Measurements from ENCODE around the gene NDRG2. TPM values are rescaled to one million over a fixed set of nuclear protein-coding genes. Genes with fewer than 3 reads are reported as not detected.

The NDRG2 gene
- total RNA-seq, 1 donor from 2014 or later, result 2.1 TPM

GRCh38 chr14:21029917-21030316 lies 5.1 kb upstream of the NDRG2 start, which contains the start of gene TPPP2:
TPPP2 (plus strand) TSS chr14:21030217; CDS start chr14:21030582, 365 bp downstream.
- H3K36me3 Mint-ChIP-seq (ENCODE audit: low read depth), result peaks cover 2% of the 10 kb centered on the region
- TF ChIP-seq CTCF (IDR thresholded peaks at IDR 0.05), result no peak
- ChIA-PET CTCF (no interaction called here), POLR2A (no interaction called here)
- no peaks in the 10 kb centered on the region for H3K9me3 Mint-ChIP-seq
- H3K4me1 Mint-ChIP-seq, result peaks cover 3% of the 10 kb centered on the region
- H3K27ac Mint-ChIP-seq, result no peak within 1 kb of the TSS
- no peak for ATAC-seq (ENCODE audit: low read depth)
- no peak for DNase-seq
- H3K4me3 Mint-ChIP-seq, result no peak within 1 kb of the TSS
- intact Hi-C loops (cut with micrococcal nuclease), result no loop called here
- H3K27me3 Mint-ChIP-seq, result peaks cover 8% of the 10 kb centered on the region

GRCh38 chr14:21026988-21027315 lies 2.1 kb upstream of the NDRG2 start:
- Mint-ChIP-seq H3K27me3 (peaks cover 19% of the 10 kb centered on the region), H3K9me3 (no peaks in the 10 kb centered on the region), H3K4me3 (peak overlapping the region; percentile 38), H3K4me1 (peaks cover 18% of the 10 kb centered on the region), H3K27ac (peak overlapping the region; percentile 31), H3K36me3 (ENCODE audit: low read depth) (peaks cover 2% of the 10 kb centered on the region)
- ATAC-seq (ENCODE audit: low read depth) (no peak), DNase-seq (no peak)
- ChIA-PET CTCF (interaction anchor here (1.9 kb wide), 1 partner anchor 12 kb away, joined by 7 read pairs; no protein-coding TSS in a partner anchor), POLR2A (no interaction called here)
- intact Hi-C loops (cut with micrococcal nuclease), result no loop called here
- TF ChIP-seq CTCF (IDR thresholded peaks at IDR 0.05), result no peak

GRCh38 chr14:21026274-21026987 lies 1.6 kb upstream of the NDRG2 start:
- H3K36me3 Mint-ChIP-seq (ENCODE audit: low read depth), result peaks cover 2% of the 10 kb centered on the region
- ATAC-seq (ENCODE audit: low read depth) (no peak), DNase-seq (no peak)
- no peaks in the 10 kb centered on the region for H3K9me3 Mint-ChIP-seq
- peak overlapping the region; percentile 31 for H3K27ac Mint-ChIP-seq
- ChIA-PET CTCF (interaction anchor here (1.1 to 1.9 kb wide), 2 partner anchors 11 to 12 kb away, joined by 6 to 7 read pairs; no protein-coding TSS in a partner anchor), POLR2A (interaction anchor here (0.6 kb wide), 1 partner anchor 401 kb away, joined by 3 read pairs; no protein-coding TSS in a partner anchor)
- peak overlapping the region; percentile 88 for H3K4me3 Mint-ChIP-seq
- TF ChIP-seq CTCF (IDR thresholded peaks at IDR 0.05), result no peak
- H3K4me1 Mint-ChIP-seq, result peaks cover 18% of the 10 kb centered on the region
- intact Hi-C loops (cut with micrococcal nuclease), result no loop called here
- peaks cover 23% of the 10 kb centered on the region for H3K27me3 Mint-ChIP-seq

- Mint-ChIP-seq H3K4me3 (peak overlapping the region; percentile 88), H3K4me1 (peaks cover 18% of the 10 kb centered on the region), H3K27ac (no peak overlapping the region), H3K27me3 (peaks cover 24% of the 10 kb centered on the region), H3K36me3 (ENCODE audit: low read depth) (peaks cover 2% of the 10 kb centered on the region), H3K9me3 (no peaks in the 10 kb centered on the region)
- ATAC-seq (ENCODE audit: low read depth) (peak; percentile 6), DNase-seq (no peak)
- ChIA-PET POLR2A (no interaction called here), CTCF (interaction anchor here (1.1 to 2.6 kb wide), 2 partner anchors 11 kb away, joined by 6 to 12 read pairs; no protein-coding TSS in a partner anchor)
- intact Hi-C loops (cut with micrococcal nuclease), result loop anchor here (1.0 to 2.0 kb wide), 2 partner anchors 45 to 78 kb away; partner anchors contain the start of gene ARHGEF40
- no peak for TF ChIP-seq CTCF (IDR thresholded peaks at IDR 0.05)
These were observed 761 bp upstream of the NDRG2 start for GRCh38 chr14:21025371-21026273.
